Smooth muscle cell (in vitro differentiated cells): ENCODE data around the gene MAB21L2. TPM values are rescaled to one million over a fixed set of nuclear protein-coding genes. Genes with fewer than 3 reads are reported as not detected.

Experiments used
- DNase-seq: peaks from one replicate; lab custom pipeline; 2025; ENCODE audit not compliant: unreplicated experiment; lab: John Stamatoyannopoulos, UW
- H2AFZ ChIP-seq: fragments of 200-600 bp; sonication (generic); 2 replicates; pipeline ENCODE4 v1.6.0; 2016; ENCODE audit warnings: antibody characterized with exemption, low read depth, mild to moderate bottlenecking
- H3F3A ChIP-seq: fragments of 200-600 bp; sonication (generic); 2 replicates; pipeline ENCODE4 v1.6.0; 2017; ENCODE audit warnings: antibody characterized with exemption, low read depth
- H3K27ac ChIP-seq: fragments of 200-600 bp; sonication (generic); 2 replicates; pipeline ENCODE4 v1.5.1; 2016; ENCODE audit warnings: low read depth, mild to moderate bottlenecking
- H3K27me3 ChIP-seq: fragments of 200-600 bp; sonication (generic); 2 replicates; pipeline ENCODE4 v1.6.1; 2016; ENCODE audit warnings: low read depth, mild to moderate bottlenecking
- H3K36me3 ChIP-seq: fragments of 200-600 bp; sonication (generic); 2 replicates; pipeline ENCODE4 v1.5.1; 2016; ENCODE audit warnings: low read depth
- H3K4me1 ChIP-seq: fragments of 200-600 bp; sonication (generic); 2 replicates; pipeline ENCODE4 v1.5.1; 2016; ENCODE audit warnings: low read depth
- H3K4me2 ChIP-seq: fragments of 200-600 bp; sonication (generic); 2 replicates; pipeline ENCODE4 v1.6.0; 2016; ENCODE audit warnings: mild to moderate bottlenecking
- H3K4me3 ChIP-seq: fragments of 200-600 bp; sonication (generic); 2 replicates; pipeline ENCODE4 v1.5.1; 2016; ENCODE audit warnings: mild to moderate bottlenecking
- H3K79me2 ChIP-seq: fragments of 200-600 bp; sonication (generic); 2 replicates; pipeline ENCODE4 v1.6.0; 2016; ENCODE audit warnings: low read depth, mild to moderate bottlenecking
- H3K9ac ChIP-seq: fragments of 200-600 bp; sonication (generic); 2 replicates; pipeline ENCODE4 v1.6.0; 2016; ENCODE audit warnings: low read depth
- H3K9me3 ChIP-seq: fragments of 200-600 bp; sonication (generic); replicated peaks from 2 replicates; pipeline ENCODE4 v1.5.1; 2016; ENCODE audit warnings: low read depth
- H4K20me1 ChIP-seq: fragments of 200-600 bp; sonication (generic); 2 replicates; pipeline ENCODE4 v1.6.0; 2016; ENCODE audit warnings: low read depth
- WGBS: methylation state at CpG from one replicate; pipeline ENCODE4 v1.1.7; 2016; ENCODE audit warnings: low lambda C conversion rate; 5-methylcytosine and 5-hydroxymethylcytosine counted together
- polyA plus RNA-seq: library from polyadenylated mRNA; unstranded; fragments of >200 nt; fragmentation: Nextera tagmentation; extraction: Ambion mirVana; gene quantifications from 2 replicates; pipeline ENCODE4 v1.2.1, GENCODE V29; 2016
- total RNA-seq: library from RNA; depleted of rRNA; stranded (reverse); fragments of >200 nt; gene quantifications from 2 replicates; pipeline ENCODE4 v1.2.3, GENCODE V29; 2014
- TF ChIP-seq, protein P1 (sequence below): fragments of 200-600 bp; sonication (generic); IDR thresholded peaks from 2 replicates; pipeline ENCODE4 v1.5.1; 2017; ENCODE audit warnings: borderline replicate concordance, mild to moderate bottlenecking, antibody characterized with exemption; ENCODE audit not compliant: insufficient read depth, poor library complexity, severe bottlenecking

MAB21L2 gene
- total and polyA plus RNA-seq, 2 experiments from 2014 or later: 0.17 to 1.7 TPM

DNA sequence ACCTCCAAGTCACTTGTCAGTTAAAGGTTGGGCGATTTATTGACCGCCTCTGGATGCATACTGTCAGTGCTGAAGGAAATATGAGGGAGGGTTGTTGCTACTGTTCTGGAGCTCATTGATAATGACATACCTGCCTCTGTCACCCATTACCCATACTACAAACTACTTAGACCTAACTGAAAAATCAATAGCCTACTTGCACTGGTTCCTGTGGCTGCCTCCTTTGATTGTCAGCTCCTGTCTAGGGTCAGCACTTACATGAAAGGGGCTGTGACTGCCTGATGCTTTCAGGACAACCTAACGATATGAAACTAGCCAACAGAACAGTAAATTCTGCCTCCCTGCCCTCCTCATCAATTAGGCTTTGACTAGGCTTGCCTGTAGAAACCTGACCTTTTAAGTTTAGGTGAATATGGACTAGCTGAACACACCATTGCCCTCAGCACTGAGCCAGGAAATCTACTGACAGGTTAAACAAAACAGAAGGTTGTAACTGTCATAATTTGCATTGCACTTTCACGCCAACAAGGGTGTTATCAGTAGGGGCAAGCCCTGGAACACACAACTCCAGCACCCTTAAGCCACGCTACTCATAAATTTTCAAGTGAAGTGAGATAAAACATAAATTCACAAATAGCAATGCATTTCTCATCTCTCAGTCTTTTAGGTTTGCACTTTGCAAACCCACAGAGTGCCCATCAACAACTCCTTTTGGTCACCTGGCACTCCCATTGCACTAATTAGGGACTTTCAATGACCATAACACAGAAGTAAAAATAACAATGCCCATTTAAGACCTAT lies 9.0 kb upstream of the MAB21L2 start:
- no peaks in the 10 kb centered on the region for H3K9me3 ChIP-seq
- no peaks in the 10 kb centered on the region for H3F3A ChIP-seq
- no peaks in the 10 kb centered on the region for H3K79me2 ChIP-seq
- no peak overlapping the region for H3K27ac ChIP-seq
- 68% methylated on average over 5 of the region's 5 CpGs for WGBS
- H3K4me1 ChIP-seq: peaks cover 17% of the 10 kb centered on the region
- H3K4me3 ChIP-seq: no peak overlapping the region
- H3K36me3 ChIP-seq: no peaks in the 10 kb centered on the region
- DNase-seq: no peak
- no peak overlapping the region for H3K4me2 ChIP-seq
- no peak overlapping the region for H2AFZ ChIP-seq
- no peak overlapping the region for H3K9ac ChIP-seq
- TF ChIP-seq, protein P1, sequence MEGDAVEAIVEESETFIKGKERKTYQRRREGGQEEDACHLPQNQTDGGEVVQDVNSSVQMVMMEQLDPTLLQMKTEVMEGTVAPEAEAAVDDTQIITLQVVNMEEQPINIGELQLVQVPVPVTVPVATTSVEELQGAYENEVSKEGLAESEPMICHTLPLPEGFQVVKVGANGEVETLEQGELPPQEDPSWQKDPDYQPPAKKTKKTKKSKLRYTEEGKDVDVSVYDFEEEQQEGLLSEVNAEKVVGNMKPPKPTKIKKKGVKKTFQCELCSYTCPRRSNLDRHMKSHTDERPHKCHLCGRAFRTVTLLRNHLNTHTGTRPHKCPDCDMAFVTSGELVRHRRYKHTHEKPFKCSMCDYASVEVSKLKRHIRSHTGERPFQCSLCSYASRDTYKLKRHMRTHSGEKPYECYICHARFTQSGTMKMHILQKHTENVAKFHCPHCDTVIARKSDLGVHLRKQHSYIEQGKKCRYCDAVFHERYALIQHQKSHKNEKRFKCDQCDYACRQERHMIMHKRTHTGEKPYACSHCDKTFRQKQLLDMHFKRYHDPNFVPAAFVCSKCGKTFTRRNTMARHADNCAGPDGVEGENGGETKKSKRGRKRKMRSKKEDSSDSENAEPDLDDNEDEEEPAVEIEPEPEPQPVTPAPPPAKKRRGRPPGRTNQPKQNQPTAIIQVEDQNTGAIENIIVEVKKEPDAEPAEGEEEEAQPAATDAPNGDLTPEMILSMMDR: no peak
- H4K20me1 ChIP-seq: no peaks in the 10 kb centered on the region
- peaks cover 9% of the 10 kb centered on the region for H3K27me3 ChIP-seq

DNA sequence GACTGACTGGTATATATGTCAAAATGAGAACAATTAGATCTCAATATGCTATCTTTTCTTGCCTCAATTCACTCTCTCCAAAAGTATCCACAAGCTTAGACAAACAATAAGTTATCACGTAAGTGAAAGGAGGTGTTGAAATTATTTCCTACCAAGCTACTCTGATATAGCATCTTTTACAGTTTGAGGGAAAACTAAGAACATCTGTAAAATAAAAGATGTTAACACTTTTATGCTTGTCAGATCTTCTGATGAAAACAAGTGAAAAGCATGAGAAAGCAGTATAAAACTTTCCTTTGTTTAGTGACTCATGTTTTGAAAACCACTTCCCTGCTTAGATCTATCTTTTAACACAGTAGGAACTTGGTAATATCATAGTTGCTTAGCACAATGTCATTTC lies 8.4 kb upstream of the MAB21L2 start:
- H2AFZ ChIP-seq: no peak overlapping the region
- TF ChIP-seq, protein P1: no peak
- peaks cover 23% of the 10 kb centered on the region for H3K4me1 ChIP-seq
- peaks cover 1% of the 10 kb centered on the region for H4K20me1 ChIP-seq
- H3K36me3 ChIP-seq: no peaks in the 10 kb centered on the region
- no peaks in the 10 kb centered on the region for H3K79me2 ChIP-seq
- no peak overlapping the region for H3K9ac ChIP-seq
- no peak overlapping the region for H3K4me3 ChIP-seq
- no peaks in the 10 kb centered on the region for H3F3A ChIP-seq
- no peak overlapping the region for H3K4me2 ChIP-seq
- WGBS: 68% methylated on average over 1 of the region's 1 CpG
- H3K27ac ChIP-seq: no peak overlapping the region
- peaks cover 15% of the 10 kb centered on the region for H3K27me3 ChIP-seq
- no peaks in the 10 kb centered on the region for H3K9me3 ChIP-seq
- DNase-seq: no peak

DNA sequence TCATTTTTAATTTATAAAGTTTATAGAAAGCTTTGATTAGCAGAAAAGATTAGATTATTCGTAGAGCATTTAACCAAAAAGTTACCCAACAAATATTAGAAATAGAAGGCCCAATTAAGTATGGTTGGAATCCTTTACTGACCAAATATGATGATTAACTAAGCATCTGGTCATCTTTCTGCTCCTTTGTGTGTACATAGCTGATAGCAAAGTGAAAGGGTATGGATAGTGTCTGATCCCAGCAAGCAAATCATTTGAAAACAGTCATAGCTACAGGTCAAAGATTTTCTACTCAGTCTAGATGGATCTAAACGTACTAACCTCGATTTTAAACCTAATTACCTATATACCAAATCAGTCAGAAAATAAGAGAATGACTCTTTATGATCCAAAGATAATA lies 7.3 kb upstream of the MAB21L2 start:
- no peak overlapping the region for H3K9ac ChIP-seq
- H2AFZ ChIP-seq: no peak overlapping the region
- no peaks in the 10 kb centered on the region for H3K79me2 ChIP-seq
- no peak overlapping the region for H3K4me3 ChIP-seq
- peaks cover 13% of the 10 kb centered on the region for H4K20me1 ChIP-seq
- no peaks in the 10 kb centered on the region for H3K36me3 ChIP-seq
- H3K9me3 ChIP-seq: no peaks in the 10 kb centered on the region
- H3F3A ChIP-seq: no peaks in the 10 kb centered on the region
- TF ChIP-seq, protein P1: no peak
- peaks cover 27% of the 10 kb centered on the region for H3K27me3 ChIP-seq
- no peak overlapping the region for H3K27ac ChIP-seq
- WGBS: 94% methylated on average over 3 of the region's 3 CpGs
- DNase-seq: no peak
- peaks cover 26% of the 10 kb centered on the region for H3K4me1 ChIP-seq
- H3K4me2 ChIP-seq: no peak overlapping the region

- no peak overlapping the region for H3K4me3 ChIP-seq
- H3F3A ChIP-seq: no peaks in the 10 kb centered on the region
- peaks cover 58% of the 10 kb centered on the region for H3K27me3 ChIP-seq
- H3K4me1 ChIP-seq: peaks cover 49% of the 10 kb centered on the region
- TF ChIP-seq, protein P1: no peak
- peaks cover 44% of the 10 kb centered on the region for H4K20me1 ChIP-seq
- H3K9ac ChIP-seq: no peak overlapping the region
- H3K4me2 ChIP-seq: no peak overlapping the region
- WGBS: 45% methylated on average over 1 of the region's 1 CpG
- DNase-seq: no peak
- no peak overlapping the region for H3K27ac ChIP-seq
- no peak overlapping the region for H2AFZ ChIP-seq
- no peaks in the 10 kb centered on the region for H3K9me3 ChIP-seq
- no peaks in the 10 kb centered on the region for H3K36me3 ChIP-seq
- no peaks in the 10 kb centered on the region for H3K79me2 ChIP-seq
Observed at GRCh38 chr4:150577796-150578195, 4.2 kb upstream of the MAB21L2 start.
